Right ventricle myocardium superior (tissue), 1 donor: ENCODE data around the gene RAB3C. TPM values are rescaled to one million over a fixed set of nuclear protein-coding genes. Genes with fewer than 3 reads are reported as not detected.

Experiments
- ATAC-seq: fragments of 200-7000 bp; cut with Tn5 transposase; one replicate; pipeline ENCODE4 v1.9.1; 2020; ENCODE audit warnings: mild to moderate bottlenecking; ENCODE audit not compliant: poor library complexity
- DNase-seq: peaks from one replicate; pipeline ENCODE4 v3.0.0-alpha.2; 2020
- intact Hi-C: fragments of 100-400 bp; cut with DNase I; formaldehyde crosslinking; loops from one replicate; pipeline ENCODE4 v1.11.2; 2022
- total RNA-seq: library from RNA; stranded (reverse); fragmentation: NEBNext Ultra II Directional; extraction: Animal tissue kit (Norgen Biotek cat#: 25700); gene quantifications from one replicate; pipeline ENCODE4 v1.2.1, GENCODE V29; 2021
- donor health status: DM: no; HTN: yes; CAD: no; lungs with severe emphysema.

RAB3C gene
- total RNA-seq, 1 donor from 2014 or later, result 0.83 TPM

DNA sequence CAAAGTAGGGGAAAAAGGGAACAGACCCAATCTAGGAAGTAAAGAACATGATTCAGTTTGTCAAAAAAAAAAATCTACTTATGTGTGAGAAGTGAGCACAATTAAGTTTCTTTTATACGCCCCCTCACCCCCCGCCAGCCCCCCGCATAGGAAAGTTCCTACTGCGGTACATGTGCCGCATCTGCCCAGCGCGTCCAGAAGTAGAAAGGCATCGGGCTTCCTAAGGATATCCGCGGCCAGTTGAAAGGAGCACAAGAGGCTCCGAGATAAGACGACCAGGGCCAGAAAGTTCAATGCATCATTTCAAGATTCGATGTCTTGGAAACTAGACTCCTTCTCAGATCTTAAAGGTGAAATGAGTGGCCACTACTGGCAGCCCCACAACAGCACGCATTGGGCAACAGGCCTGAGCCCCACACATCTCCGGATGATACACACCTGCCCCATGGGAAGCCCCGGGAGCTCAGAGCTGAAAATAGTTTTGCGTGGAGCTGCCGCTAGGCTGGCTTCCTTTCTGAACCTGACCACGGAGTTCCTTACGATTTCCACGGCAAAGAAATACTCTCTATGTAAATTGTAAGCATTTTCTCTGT, 203.9 kb downstream of the RAB3C start:
- intact Hi-C loops, result no loop called here
- no peak for ATAC-seq
- no peak for DNase-seq

DNA sequence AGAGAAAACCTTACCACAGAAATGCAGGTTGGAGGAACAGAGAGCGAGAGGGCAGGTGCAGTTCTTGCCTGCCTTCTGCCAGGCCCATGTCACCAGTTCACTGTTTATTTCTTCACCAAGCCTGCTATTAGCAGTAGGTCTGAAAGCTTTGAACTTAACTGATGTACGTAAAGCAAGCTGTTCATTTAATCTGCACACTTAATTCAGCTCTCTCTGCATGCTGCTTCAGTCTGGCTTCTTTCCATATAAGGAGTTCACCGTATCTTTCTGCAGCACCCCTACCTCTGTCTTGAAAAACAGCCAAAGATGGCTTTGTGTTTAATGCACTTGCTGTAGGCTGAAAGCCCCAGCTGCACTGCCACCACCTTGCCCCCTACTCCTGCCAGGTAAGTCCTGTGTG, 205.1 kb downstream of the RAB3C start:
- intact Hi-C loops, result no loop called here
- DNase-seq (no peak), ATAC-seq (no peak)

DNA sequence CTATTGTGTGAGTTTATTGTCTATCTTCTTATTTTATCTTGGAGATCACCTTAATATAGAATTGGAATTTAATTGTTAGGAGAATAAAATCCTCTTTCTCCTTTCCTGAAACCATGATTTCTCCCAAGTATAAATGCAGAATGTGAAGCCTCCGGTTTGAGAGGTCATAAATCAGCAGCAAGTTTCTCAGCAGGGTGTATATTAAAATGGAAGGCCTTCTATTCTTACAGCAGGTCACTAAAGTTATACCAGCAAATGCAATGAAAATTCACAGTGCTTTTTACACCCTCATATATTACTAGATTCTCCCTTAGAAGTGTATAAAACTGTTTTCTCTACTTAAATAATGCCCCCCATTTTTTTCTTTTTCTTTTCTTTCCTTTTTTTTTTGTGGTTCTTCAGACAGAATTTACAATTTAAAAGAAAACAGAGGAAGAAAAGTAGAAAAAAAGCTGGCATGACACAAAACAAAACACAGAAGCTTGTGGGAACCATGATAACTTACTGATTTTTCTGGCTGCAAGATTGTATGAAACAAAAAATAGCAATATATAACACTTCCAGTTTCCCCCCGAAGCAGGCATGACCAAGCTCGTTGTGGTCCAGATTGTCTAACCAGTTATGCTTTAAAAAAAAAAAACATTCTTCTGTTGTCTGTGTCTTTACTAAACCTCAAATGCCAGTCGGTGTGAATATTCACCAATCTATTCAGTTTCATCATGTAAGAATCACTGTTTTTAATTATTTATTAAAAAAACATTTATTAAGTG, 211.2 kb downstream of the RAB3C start:
- DNase-seq (no peak), ATAC-seq (no peak)
- intact Hi-C loops, result no loop called here

DNA sequence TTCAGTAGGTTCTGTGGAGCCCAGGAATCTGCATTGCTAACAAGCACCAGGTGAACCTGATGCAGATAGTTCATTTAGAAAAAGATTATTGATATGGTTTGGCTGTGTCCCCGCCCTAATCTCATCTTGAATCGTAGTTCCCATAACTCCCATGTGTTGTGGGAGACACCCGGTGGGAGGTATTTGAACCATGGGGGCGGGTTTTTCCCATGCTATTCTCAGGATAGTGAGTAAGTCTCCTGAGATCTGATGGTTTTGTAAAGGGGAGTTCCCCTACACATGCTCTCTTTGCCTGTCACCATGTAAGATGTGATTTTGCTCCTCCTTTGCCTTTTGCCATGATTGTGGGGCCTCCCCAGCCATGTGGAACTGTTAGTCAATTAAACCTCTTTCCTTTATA, 212.0 kb downstream of the RAB3C start:
- DNase-seq (no peak), ATAC-seq (no peak)
- intact Hi-C loops, result no loop called here

DNA sequence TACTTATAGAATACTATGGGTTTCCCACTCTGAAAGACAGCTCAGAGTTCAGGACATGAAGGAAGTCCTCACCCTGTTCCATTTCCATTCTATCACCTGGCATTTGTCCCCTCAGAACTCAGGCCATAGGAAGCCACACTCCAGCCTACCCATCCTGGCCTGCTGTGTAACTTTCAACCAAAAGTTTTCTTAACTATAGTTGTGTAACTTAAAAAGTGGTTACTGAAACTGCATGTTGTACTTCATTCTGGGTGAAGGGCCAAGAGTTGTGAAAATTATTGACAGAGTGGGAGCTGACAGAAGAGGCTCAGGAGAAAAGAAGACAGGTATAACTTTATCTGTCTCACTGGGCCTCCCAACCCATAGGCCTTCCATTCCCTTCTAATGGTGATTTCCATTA, 212.5 kb downstream of the RAB3C start:
- DNase-seq, result no peak
- ATAC-seq, result no peak
- intact Hi-C loops, result no loop called here

DNA sequence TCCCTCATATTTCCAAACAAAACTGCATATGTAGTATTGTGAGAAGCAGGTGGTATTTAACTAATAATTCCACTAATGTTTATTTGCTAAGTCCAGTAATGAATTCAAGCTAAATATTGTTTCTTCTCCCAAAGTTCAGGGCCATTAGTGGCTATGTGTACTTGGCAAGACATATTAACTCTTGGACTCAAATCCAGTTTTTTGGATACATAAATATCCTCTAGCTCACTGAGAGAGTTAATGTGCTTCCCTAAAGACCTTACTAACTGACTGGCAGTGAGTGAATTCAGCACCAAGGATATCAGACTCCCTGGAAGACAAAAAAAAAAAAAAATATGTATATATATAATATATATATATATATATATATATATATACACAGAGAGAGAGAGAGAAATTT, 214.1 kb downstream of the RAB3C start:
- ATAC-seq (no peak), DNase-seq (no peak)
- intact Hi-C loops, result no loop called here

DNA sequence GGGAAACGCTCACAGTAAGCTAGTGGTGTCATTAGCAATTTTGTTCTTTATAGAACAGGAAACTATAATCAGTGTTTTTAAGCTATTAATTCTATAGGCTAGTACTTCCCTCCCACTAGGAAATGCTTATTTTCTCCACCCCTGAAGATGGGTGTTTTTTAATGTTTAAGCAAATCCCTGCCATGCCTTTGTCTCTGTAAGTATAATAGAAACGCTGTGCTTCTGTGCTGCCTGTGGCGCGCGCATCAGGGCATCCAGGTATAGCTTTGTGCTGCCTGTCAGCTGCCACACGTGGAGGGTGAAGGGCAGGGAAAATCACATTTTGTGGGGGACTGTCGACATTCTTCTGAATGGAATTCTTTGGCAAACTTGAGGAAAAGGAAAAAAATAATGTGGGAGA, 217.5 kb downstream of the RAB3C start:
- intact Hi-C loops, result no loop called here
- DNase-seq, result no peak
- no peak for ATAC-seq

DNA sequence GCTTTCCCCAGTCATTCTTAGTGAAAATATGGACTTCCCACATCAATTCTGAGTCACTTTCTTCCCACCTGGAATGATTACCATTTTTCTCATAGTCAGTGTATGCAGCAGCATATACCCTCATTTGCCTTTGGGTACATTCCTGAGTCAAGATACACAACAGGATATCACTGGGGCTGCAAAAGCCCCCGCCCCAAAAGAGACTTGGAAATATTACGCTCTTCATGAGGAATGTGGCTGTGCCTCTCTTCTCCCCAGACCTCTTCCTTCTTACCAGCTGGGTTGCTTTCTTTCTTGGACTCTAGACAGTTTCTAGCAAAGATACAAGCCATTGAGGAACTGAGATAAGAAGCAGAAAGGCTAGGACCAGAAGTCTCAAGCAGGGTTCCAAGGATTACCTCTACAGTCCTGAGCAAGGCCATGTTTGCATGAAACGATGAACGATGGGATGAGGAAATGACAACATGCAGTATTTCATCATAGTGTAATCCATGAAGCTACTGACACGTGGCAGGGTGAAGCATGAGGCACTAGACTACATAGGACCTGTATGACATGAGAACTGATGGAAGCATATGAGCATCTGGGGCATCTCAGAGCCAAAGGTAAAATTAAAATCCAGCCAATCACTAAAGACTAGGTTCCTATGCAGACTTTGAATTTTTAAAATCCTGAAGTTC, 218.1 kb downstream of the RAB3C start:
- intact Hi-C loops, result no loop called here
- ATAC-seq, result no peak
- no peak for DNase-seq

DNA sequence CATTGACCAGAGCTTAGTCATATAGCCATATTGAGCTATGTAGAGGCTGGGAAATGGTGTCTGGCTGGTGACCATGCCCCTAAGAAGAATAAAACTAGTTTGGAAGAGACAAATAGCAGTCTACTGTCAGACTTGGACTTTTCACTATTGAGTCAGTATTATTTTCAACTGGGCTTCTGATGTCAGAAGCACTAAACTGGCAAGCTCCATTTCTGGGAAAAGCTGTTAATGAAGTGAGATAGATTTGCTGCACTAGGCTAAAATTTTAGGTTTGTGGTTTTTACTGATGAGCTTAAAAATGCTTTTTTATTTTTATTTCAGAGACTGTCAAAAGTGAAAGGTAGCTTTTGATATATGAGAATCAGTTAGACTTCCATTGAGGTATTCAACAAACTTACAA, 220.2 kb downstream of the RAB3C start:
- intact Hi-C loops, result no loop called here
- ATAC-seq (no peak), DNase-seq (no peak)

DNA sequence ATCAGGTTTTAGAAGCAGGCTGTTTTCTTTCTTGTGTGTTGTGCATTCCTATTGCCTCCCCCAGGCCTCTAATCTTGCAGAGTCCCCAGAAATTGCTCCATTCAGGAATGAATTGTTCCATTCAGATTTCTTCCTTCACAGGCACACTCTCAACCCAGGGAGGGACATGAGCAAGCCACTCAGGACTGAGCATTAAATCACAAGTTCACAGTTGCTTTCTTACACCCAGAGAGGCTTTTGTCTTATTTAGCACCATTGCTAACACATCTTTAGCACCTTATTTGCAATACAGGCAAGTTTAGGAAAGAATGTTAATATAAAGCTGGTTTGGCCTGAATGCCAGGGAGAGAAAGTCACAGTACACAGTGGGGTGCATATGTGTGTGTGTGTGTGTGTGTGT, 221.4 kb downstream of the RAB3C start:
- DNase-seq (no peak), ATAC-seq (no peak)
- intact Hi-C loops, result no loop called here

DNA sequence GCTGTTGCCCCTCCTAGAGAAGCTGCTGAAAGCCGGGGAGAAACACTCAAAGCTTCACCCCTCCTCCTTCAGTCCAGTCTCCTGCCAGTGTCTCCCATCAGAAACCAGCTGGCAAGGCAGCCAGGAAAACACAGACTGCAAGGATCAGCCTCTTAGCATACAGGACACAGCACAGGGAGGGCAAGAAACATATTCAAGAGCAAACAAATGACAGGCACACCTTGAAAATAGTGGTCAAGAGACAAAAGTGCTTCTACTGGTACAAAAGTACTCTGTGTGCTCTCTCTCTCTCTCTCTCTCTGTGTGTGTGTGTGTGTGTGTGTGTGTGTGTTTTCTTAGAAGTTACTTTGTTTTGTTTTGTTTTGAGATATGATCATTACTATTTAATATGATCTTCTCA, 227.2 kb downstream of the RAB3C start:
- DNase-seq (no peak), ATAC-seq (no peak)
- intact Hi-C loops, result loop anchor here (5.0 kb wide), 1 partner anchor 313 kb away; no protein-coding TSS in a partner anchor

DNA sequence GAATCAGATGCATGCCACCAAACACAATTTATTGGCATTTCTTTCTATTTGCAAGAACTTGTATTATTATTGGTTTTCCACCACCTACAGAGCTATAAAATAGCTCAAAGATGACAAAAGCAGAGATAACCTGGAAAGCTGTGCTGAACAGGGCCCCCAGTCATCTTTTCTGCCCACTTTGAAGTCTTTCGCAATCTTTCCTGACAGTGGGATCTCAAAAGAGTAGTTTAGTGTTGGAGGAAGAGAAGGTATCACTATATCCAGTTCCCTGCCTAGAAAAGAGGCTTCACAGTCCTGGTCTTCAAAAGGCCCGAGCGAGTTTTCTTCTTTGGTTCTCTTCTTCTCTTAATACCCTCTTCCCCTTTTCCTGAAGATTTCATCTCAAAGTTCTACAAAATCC, 231.0 kb downstream of the RAB3C start:
- no peak for ATAC-seq
- intact Hi-C loops, result loop anchor here (5.0 kb wide), 1 partner anchor 317 kb away; no protein-coding TSS in a partner anchor
- no peak for DNase-seq

DNA sequence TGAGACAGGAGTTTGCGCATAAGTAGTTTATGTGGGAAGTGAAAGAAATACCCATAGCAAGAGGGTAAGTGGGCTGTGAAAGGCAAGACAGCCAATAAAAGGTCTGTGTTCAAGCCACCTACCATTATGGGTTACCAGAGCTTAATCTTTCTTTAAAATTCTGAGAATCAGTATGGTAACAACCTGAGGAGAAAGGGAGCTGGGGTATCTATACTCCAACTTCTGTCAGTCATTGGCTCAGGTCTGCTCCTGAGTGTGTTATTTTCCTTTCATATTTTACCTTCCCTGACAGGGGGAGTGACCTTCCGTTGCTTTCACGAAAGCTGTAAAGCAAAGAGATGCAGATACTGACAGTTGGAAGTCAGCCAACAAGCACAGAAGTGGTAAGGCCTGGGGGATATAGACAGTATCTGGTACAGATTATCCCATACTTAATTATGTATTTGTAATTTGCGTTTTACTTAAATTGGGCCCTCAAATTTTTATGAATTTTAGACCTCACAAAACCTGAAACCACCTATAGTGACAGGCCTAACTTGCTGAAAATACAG, 233.4 kb downstream of the RAB3C start:
- DNase-seq (no peak), ATAC-seq (no peak)
- intact Hi-C loops, result no loop called here

DNA sequence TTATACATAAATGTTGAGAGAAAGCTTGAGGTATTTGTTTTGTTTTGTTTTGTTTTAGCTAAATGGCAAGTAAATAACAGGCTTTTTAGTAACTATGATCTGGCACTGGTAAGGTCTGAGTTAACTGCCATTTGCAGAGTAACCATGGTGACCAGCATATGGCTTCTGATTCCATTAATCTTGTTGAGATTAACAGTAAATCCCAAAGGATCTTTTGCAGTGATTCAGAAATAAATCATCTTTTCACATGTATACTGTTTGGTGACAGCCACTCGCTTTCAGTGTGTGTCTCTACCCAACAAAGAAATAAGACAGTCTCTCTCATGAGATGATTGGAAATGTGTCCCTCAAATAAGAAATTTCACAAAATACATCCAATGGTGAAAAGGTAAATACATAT, 235.6 kb downstream of the RAB3C start:
- no peak for DNase-seq
- intact Hi-C loops, result no loop called here
- ATAC-seq, result no peak

DNA sequence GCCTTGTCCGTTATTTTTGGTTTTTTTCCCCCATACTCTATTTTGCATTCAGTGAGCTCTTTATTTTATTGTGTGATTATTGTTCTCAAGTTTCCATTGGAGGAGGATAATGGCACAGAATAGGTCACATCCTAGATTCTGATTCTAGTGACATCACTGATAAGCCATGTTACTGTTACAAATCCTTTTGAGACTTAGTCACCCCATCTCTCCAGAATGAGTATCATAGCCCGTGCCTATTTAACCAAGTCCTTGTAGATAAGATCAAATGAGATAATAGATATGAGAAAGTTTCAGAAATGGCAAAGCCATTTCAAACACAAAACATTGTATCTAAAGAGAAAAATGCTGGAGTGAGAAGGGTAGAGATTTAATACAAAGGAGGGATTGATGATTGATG, 242.6 kb downstream of the RAB3C start:
- DNase-seq (no peak), ATAC-seq (no peak)
- intact Hi-C loops, result no loop called here

DNA sequence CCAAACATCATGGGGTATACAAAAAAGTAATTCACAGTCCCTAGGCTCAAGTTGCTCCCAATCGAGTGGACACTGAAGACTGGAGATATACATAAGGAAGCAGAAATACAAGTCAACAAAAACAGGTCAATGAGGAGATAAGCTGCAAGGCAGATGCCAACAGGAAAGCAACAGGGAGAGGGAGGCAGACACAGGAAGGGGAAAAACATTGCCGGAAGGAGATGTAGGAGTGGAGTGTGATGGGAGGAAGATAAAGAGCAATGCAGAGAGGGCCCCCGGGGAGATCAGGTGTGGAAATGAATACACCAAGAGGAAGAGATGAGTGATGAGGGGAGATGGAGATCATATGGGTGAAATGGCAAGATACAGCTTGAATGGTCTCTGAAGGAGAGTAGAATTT, 243.0 kb downstream of the RAB3C start:
- DNase-seq, result no peak
- intact Hi-C loops, result no loop called here
- no peak for ATAC-seq

DNA sequence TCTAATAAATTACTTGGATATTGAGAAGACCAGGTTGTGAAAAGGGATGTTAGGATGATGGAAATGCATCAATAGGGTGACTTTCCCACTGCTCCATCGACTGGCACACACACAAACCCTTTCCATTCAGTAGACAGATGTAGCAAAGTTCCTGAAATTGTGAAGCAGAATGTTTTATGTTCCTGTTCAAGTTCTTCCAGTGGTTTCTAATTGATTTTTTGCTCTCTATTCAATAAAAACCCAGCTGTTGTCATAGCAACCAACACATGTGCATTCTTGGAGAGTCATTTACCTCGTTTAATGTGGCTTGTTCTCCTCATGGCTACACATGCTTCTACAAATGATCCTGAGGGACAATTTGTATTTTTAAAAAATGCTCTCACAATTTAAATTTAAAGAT, 244.6 kb downstream of the RAB3C start:
- ATAC-seq (no peak), DNase-seq (no peak)
- intact Hi-C loops, result no loop called here

DNA sequence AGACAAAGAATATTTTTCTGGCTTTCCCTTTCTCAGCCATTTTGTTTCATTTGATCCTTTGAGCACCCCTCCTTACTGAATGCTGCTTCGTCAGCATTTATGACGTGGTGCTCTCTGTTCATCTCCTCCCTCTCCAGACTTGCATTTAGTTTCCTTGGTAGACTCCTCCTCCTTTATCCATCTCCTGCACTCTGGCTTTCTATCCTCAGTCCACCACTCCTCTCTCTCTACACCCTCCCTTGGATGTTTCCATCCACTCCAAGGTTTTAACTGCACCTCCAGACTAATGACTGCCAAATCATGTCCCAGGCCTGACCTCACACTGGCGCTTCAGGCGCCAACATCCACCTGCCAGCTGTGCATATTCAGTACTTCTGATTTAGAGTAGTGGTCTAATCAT, 245.4 kb downstream of the RAB3C start:
- no peak for DNase-seq
- intact Hi-C loops, result no loop called here
- no peak for ATAC-seq

DNA sequence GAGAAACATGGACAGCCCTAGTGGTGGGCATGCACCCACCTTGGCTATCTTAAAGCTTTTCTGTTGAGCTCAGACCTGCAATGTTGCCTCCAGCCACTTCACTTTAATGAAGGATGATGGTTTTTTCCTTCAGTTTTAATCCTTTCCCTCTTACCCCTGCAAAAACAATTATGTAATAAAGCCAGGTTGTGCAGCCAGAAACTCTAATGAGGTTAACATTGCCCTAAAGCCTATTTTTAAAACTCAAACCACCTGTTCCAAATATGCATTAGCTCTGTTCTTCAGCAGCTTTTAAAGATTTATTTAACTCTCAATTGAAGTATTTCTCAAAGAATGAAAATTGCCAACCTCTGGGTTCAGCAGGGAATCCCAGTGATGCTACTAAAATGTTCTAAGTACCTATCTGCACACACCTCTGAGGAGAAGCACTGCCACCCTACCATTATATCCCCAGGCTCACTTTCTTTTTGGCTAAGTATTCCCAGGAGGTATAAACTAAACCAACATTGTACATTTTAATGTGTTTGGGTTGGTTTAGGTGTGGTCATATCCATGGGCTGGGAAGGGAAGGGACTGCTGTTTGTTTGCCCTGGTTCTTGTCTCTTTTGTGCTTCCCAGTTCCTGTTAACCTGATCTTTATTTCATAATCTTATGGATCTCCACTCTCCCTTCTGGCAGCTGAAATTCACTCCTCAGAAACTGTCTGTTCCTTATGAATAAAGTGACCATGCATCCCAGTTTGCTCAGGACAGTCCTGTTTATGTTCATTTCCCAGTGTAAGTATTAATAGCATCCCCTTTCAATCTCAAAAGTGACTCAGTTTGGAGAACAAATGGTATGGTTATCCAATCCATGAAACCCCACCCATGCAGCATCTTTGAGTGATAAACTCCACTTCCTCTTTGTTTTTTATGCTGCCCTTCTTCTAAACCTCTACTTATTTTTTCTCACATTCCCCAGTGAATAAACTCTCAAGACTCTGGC, 251.7 kb downstream of the RAB3C start:
- no peak for ATAC-seq
- no peak for DNase-seq
- intact Hi-C loops, result no loop called here
